Ammon's horn (tissue), 1 donor: ENCODE measurements around the gene GNB1L.

ENCODE experiments used
- DNase-seq: peaks from one replicate; pipeline ENCODE4 v3.0.0-alpha.2; 2016; ENCODE audit warnings: low spot score

Gene GNB1L

GRCh38 chr22:19733755-19734154, 120.9 kb downstream of the GNB1L start:
- no peak for DNase-seq
